HG03571 (cell line): ENCODE data around the gene YIF1A.
"Not testable (repeated sequence)": the region's sequence is repeated elsewhere in the genome, so short reads cannot be mapped to it uniquely, and the experiment has no call there.

ENCODE experiments used
- ATAC-seq: cut with Tn5 transposase; IDR thresholded peaks from one replicate; pipeline ENCODE4 v1.9.1; 2021; ENCODE audit not compliant: unreplicated experiment

YIF1A gene

DNA sequence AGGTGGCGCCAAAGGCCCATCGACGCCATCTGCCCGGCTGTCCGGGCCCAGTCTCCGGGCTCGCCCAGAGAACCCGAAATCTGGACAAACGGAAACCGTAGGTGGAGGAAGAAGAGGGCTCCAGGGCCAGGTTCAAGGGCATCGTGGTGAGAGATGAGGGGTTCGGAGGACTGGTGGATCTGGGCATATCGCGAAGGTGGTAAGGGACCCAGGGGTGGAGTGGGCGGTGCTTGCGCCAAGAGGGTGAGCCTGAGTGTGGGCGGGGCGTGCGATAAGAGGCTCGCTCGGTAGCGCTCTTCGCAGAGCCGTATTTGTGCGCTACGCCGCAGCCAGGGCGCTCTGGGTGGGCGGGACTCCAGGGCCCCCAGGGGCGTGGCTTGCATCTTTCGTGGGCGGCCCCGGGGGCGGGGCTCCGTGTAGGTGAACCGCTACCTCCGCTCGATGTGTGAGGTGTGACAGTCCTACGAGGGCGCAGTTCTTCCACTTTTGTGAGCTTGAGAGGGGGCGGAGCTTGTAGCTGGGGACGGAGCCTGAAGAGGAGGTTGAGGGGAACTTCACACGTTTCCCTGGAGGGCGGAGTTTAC lies 23.1 kb upstream of the YIF1A start:
- peak; percentile 71 for ATAC-seq

DNA sequence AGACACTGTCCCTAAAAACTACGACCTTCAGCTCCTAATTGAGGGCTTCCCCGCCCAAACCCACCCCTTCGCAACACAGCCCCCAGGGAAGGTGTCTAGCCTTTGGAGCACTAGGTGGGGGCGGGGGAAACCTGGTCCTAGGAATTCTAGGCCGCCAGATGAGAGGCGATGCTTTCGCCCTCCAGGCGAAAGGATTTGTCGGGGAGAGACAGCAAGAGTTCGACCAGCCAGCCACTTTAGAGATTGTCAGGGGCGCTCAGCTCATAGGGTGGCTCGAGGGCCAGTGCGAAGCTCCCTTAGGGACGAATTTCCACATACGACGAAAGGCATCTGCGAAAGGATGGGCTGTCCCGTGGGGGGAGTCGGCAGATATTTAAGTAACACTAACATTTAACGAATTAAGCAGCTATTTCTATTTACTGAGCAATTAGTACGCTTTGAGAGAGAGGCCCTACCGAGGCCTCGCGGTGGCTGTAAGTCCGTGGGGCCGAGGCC lies 22.6 kb upstream of the YIF1A start:
- no peak for ATAC-seq

GRCh38 chr11:66310803-66311440 lies 22.0 kb upstream of the YIF1A start:
- not testable (repeated sequence) for ATAC-seq

GRCh38 chr11:66310324-66310723 lies 21.4 kb upstream of the YIF1A start:
- no peak for ATAC-seq

DNA sequence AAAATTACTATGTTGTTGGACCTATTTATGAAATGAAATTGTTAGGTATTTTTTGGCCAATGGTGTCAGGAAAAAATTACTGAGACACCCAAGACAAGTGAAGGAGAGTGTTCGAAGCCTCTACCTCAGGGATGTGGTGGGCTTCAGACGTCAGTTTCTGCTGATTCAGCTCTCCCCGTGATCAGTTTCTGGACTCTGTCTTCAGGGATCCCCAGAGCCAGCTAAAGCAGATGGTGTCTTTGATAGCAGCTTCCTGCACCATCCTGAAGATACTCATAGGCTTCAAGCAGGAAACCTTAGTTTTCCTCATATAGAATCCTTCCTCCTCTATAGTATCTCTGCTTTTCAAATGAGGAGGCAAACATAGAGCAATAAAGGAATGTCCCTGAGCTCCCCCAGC lies 20.5 kb upstream of the YIF1A start:
- no peak for ATAC-seq

DNA sequence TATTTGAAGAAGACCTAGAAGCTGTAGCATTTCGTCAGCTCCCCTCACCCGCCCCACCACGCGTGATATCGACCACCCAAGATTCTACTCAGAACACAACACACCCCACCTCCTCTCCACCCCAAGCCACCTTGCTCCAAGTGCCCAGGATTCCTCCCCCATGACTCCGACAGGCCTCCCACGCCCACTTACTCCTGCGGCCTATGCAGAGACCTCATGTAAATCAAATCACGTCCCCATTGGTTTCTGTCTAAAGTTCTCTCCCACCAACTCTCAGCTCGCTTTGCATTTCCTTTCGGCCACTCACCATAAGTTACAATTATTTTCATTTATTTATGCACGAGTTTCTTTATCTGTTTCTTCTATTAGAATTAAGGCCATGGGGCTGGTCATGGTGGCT lies 13.7 kb upstream of the YIF1A start:
- no peak for ATAC-seq

DNA sequence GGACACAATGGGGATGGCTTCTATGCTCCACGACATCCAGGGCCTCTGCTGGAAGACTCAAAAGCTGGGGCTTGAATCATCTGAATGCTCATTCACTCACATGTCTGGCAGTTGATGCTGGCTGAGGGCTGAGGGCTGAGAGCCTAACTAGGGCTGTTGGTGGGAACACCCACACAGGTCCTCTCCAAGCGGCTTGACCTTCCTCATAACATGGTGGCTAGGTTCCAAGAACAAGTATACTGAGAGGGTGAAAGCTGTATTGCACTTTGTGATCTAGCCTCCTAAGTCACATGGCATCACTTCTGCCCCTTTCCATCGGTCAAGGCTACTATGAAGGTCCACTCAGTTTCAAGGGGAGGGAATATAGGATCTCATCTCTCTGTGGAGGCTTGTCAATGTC lies 10.2 kb upstream of the YIF1A start:
- no peak for ATAC-seq

DNA sequence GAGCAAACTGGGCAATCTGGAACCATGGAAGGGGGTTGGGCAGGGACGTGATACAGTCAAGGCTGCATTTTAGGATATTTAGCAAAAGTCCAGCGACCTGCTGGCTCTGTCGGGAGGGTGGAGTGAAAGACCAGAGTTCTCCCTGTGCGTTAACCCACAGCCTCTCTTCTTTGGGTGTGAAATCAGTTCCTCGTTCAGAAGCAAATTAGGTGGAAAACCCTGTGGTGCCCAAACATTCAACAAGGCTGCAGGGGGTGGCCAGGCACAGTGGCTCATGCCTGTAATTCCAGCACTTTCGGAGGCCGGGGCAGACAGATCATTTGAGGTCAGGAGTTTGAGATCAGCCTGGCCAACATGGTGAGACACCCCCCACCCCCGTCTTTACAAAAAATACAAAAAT lies 8.7 kb upstream of the YIF1A start:
- ATAC-seq = no peak

DNA sequence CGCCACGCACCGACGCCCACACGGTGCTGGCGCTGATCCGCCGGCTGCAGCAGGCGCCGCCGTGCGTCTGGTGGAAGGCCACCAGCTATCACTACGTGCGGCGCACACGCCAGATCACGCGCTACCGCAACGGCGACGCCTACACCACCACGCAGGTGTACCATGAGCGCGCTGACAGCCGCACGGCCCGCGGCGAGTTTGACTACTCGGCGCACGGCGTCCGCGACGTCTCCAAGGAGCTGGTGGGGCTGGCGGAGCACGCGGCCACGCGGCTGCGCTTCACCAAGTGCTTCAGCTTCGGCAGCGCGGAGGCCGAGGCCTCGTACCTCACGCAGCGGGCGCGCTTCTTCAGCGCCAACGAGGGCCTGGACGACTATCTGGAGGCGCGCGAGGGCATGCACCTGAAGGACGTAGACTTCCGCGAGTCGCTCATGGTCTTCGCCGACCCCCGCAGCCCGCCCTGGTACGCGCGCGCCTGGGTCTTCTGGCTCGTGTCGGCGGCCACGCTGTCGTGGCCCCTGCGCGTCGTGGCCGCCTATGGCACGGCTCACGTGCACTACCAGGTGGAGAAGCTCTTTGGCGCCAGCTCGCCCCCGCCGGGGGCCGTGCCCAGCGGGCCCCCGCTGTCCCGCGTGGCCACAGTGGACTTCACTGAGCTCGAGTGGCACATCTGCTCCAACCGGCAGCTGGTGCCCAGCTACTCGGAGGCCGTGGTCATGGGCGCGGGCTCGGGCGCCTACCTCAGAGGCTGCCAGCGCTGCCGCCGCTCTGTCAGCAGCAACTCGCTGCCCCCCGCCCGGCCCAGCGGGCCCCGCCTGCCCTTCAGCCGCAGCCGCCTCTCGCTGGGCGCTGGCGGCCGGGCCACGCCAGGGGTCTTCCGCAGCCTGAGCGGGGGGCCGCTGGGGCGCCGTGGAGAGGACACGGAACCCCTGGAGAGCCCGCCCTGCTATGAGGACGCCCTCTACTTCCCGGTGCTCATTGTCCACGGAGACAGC lies 6.0 kb upstream of the YIF1A start:
- no peak for ATAC-seq

DNA sequence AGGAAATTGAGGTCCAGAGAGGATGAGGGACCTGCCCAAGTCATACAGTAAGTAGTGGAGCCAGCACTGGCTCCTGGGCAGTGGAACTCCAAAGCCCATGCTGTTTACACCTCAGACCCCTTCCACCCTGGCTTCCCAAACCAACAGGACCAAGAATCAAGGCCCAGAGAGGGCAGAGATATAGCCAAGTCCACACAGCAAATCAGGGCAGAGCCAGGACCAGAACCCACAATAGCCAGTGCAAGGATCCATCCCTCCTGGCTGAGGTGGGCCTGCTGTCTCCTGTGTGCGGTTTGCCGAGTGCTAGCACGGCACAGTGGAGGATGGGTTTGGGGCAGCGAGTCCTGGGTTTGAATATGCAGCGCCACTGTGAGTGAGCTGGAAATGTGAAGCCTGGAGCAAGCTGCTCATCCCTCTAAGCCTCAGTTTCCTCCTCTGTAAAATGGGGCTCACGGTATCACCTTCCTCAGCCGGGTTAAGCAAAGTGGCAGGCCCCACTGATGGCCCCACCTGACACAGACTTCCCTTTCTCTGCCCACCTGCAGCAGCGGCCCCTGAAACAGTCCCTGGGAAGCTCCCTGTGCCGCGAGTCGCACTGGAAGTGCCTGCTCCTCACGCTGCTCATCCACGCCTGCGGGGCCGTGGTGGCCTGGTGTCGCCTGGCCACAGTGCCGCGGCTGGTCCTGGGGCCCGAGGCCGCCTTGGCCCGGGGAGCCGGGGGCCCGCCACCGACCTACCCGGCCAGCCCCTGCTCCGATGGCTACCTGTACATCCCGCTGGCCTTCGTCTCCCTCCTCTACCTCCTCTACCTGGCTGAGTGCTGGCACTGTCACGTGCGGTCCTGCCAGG lies 5.1 kb upstream of the YIF1A start:
- ATAC-seq = no peak

DNA sequence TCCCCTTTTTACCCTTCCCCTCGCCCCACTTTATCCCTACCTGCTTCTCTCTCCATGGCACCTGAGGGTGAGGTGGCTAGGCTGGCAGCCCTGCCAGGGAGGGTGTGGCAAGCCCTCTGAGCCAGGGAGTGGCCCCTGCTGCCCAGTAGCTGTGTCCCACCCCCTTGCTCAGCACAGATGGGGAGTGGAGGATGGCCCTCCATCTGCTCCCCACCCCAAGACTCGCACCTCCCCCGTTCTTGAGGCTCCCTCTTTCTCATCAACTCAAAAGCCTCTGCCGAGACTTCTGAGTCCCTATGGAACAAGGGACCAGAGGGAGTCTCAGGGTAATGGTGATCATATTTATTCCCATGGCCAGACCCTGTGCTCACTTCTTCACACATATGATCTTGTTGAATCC lies 4.4 kb upstream of the YIF1A start:
- ATAC-seq = no peak

DNA sequence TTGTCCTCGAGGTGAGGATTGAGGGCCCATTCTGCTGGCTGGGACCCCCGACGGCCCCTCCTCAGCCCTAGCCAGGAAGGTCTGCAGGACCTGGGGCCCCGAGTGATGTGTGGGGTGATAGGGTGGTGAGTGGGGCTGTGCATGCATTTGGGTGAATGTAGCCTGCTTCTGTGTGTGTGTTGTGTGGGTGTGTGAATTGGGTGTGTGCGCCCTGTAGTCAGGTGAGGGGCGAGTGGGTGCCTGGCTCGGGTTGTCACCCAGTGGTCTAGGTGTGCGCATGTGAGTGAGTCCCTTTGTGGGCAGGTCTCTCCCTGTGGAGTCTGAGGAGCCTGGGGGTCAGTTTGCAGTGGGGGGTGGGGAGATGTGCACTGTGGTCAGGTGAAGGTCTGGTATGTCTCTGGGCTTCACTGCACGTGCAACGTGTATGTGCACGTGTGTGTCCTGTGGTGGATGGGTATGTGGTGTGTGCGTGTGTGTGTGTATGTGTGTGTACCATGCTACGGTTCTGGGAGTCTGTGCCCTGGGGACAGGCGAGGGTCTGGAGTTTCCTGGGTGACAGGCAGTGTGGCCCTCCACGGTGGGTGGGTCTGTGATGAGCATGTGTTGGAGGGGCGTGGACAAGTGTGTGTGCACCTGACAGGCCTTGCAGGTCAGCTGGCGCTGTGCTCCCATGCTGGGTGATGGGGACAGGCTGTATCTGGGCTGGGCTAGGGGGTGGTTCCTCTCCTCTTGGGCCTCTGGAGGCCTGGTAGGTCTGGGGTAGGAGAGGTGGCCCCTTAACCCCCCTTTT lies 3.8 kb upstream of the YIF1A start:
- no peak for ATAC-seq

GRCh38 chr11:66291706-66292542 lies 3.0 kb upstream of the YIF1A start, which contains the start of gene TMEM151A:
TMEM151A (plus strand) TSS chr11:66291894; CDS start chr11:66292014, 120 bp downstream.
- ATAC-seq = no peak

DNA sequence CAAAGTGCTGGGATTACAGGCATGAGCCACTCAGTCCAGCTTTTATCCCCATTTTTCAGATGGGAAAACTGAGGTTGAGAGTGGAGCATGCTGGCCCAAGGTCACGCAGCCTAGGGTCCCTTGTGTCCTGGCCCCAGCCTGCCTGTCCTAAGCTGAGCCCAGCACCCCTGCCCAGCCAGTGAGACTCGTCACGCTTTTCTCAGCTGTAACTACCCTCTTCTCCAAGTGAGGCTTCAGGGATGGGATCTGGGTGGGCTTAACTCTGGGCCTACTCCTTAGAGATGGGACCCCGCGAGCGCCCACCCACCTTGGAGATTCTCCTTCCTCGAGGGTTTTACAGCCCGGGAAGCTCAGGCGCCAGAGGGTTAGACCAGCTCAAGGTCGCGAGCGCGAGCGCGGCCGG lies 2.4 kb upstream of the YIF1A start:
- no peak for ATAC-seq

DNA sequence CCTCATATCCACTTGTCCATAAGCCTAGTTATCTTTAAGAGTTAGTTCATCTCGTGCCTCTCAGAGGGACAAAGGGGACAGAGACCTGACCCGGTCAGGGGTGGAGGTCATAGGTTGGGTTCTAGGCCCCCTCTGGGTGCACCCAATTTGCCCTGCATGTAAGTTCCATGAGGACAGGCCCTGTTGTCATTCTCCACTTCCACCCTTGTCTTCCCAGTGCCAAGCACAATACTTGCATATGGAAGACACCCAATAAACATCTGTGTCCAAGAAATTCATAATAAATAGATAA lies 1.3 kb upstream of the YIF1A start:
- no peak for ATAC-seq

DNA sequence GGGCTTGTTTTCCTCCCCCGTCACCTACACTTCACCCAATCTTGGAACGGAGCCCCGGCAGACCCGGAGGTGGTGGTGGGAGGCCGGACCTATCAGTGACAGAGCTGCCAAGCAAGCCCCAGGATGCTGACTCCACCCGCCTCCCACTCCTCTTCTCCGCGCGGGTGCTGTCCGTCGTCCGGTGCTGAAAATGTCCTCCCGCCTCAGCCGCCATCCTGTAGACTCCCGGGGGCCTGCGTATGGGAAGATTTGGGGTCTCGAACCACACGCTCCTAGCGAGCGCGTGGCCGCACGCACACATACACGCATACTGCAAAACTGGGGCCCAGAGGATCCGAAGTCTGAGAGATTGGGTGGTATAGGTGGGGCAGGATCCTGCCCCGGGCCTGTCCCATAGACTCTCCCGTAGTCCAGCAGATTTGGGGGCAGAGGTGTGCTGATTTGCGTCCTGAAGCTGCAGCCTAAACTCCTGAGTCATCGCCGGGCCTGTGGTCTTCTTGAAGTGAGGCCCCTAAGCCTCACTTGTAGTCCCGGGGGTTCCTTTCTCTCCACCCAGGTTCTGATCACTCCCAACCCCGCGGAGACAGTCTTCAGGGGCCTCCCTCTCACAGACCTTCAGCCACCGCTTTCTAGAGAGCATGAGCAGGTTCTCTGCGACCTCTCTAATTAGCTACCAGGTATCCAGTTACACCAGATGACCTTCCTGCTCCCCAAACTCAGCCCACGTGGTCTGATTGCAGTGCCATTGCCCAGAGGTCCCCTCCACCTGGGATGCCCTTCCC lies 796 bp upstream of the YIF1A start:
- ATAC-seq = peak; percentile 34

DNA sequence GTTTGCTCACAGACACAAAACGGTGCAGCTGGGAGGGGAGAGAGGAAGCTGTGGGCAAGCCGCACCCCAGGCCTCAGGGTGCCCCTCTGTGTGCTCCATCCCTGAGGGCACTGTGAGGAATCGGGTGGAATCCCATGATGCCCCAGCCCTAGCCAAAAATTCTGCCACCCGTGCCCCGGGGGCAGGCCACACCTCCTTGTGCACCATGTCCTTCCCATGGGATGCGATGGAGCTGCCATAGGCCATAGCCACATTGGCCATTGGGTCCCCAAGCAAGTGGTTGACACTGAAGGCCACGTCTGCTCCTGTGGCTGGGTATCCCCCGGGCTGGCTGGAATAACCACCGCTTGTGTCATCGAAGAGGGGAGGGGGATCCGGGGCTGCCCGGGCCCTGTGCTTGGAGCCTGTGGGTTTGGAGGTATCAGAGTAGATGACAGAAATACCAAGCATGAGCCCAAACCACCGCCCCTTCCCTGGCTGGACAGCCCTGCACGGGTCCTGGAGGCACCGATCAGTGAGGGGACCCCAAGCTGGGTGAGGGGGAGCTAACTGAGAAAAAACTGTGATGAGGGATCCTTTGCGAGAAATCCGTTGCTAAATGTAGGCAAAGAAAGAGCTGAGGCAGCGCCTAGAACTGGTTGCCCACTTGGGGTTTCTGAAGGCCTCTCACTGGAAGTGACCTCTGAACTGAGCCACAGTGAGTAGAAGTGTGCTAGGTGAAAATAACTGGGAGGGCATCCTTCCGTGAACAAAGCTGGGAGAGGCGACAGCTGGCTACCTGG lies 863 bp downstream of the YIF1A start:
- ATAC-seq = no peak
